ENCODE results near the gene TWIST2.

The TWIST2 gene

DNA sequence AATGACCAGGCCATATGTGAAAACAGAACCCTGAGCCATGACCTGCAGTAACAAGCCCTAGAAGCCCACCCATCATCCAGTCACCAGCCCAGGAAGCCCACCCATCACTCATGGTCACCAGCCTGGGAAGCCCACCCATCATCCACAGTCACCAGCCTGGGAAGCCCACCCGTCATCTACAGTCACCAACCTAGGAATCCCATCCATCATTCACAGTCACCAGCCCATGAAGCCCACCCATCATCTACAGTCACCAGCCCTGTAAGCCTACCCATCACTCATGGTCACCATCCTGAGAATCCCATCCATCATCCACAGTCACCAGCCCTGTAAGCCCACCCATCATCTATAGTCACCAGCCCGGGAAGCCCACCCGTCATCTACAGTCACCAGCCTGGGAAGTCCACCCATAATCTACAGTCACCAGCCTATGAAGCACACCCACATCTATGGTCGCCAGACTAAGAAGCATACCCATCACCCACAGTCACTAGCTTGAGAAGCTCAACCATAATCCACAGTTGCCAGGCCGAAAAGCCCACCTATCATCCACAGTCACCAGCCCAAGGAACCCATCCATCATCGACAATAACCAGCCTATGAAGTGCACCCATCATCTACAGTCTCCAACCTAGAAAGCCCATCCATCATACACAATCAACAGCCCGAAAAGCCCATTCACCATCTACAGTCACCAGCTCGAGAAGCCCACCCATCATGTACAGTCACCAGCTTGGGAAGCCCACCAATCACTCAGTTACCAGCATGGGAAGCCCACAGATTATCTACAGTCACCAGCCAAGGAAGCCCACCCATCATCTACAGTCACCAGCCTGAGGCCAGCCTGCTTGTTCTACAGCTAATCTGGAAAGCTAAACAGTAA, 91.9 kb downstream of the TWIST2 start:
- DNase-seq (ENCODE audit: low read depth, low spot score), result no peak
- TF ChIP-seq CTCF (IDR thresholded peaks at IDR 0.05; ENCODE audit: low read depth, low read length), result no peak
- in situ Hi-C loops (cut with HindIII; ENCODE audit: low sequenced_read_pairs), result no loop called here
- H3K4me3 ChIP-seq (ENCODE audit: low read depth, low read length), result no peak overlapping the region

GRCh38 chr2:238940806-238941205, 92.9 kb downstream of the TWIST2 start:
- no peak overlapping the region for H3K4me3 ChIP-seq (ENCODE audit: low read depth, low read length)
- no peak for TF ChIP-seq CTCF (IDR thresholded peaks at IDR 0.05; ENCODE audit: low read depth, low read length)
- in situ Hi-C loops (cut with HindIII; ENCODE audit: low sequenced_read_pairs), result no loop called here
- DNase-seq (ENCODE audit: low read depth, low spot score), result no peak

DNA sequence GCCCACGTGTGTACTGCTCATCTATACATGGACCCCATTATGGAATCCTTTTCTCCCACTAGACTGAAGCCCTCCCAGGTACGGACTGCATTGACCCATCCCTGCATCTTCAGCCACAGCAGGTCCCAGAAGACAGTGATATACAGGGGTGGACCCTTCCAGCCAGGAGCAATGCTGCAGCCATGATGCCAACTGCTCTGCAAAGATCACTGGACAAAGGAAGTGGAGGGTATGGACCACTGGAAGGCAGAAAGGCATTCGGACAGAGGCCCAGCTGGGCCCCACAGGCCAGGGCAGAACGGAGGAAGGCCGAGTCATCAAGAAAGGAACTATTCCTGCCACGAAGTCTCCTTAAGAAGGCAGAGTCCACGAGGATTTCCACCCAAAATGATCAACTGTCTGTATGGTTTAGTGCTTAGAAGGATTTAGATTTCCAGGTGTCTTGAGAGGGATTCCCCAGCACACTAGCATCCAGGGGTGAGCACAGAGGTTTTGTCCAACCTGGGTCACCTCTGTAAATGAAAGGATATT, 93.4 kb downstream of the TWIST2 start:
- no peak for TF ChIP-seq CTCF (IDR thresholded peaks at IDR 0.05; ENCODE audit: low read depth, low read length)
- DNase-seq (ENCODE audit: low read depth, low spot score), result no peak
- in situ Hi-C loops (cut with HindIII; ENCODE audit: low sequenced_read_pairs), result no loop called here
- H3K4me3 ChIP-seq (ENCODE audit: low read depth, low read length), result no peak overlapping the region

DNA sequence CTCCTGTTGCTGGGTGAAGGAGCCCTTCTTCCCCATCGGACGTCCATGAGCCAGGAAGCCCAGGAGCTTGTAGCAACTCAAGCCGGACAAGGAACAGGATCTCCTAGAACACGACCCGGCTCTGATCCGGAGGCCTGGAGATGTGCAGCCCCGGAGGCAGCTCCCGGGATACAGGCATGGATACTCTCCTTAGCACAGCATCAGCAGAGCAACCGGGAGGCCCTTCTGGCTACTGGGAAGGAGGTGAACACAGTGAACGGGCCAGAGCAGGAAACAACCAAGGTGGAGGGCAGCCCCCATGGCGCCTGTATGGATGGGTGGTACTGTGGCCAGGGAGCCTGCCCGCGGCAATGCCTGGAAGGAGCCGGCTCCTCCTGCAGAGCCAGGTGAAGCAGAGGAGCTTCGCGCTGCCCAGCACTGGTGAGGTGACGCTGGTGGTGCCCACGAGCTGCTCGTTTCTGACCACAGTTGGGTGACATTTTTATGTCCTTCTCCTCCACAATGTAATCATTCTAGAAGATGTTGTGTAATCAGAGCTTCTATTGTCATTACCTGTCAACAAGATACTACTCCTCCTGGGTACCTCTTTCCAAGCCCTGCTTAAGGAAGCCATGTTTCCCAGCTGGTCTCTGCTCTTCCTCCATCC, 94.3 kb downstream of the TWIST2 start:
- no peak for TF ChIP-seq CTCF (IDR thresholded peaks at IDR 0.05; ENCODE audit: low read depth, low read length)
- in situ Hi-C loops (cut with HindIII; ENCODE audit: low sequenced_read_pairs), result no loop called here
- DNase-seq (ENCODE audit: low read depth, low spot score), result no peak
- H3K4me3 ChIP-seq (ENCODE audit: low read depth, low read length), result no peak overlapping the region

DNA sequence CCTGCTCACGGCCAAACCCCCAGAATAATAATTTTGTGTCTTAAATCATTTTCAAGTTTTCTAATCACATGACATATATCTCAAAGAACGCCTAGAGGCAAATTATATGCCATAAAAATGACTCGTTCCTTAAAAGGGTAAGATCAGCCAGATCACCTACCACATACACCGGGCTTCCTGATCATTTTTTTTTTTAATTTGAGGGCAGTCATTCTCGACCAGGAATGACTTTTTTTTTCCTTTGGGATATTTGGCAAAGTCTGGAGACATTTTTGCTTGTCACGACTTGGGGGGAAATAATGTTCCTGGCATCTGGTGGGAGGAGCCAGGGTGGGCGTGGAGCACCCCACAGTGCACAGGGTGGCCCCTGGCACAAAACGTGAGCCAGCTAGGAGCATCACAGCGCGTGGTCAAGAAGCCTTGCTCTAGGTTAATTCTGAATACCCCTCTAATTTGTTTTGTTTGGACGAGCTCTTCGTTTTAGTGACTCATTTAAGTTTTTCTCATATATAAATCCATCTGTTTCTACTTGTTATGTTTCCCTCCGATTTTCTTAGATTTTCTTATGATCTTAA, 94.9 kb downstream of the TWIST2 start:
- TF ChIP-seq CTCF (IDR thresholded peaks at IDR 0.05; ENCODE audit: low read depth, low read length), result no peak

GRCh38 chr2:238943338-238944067, 95.6 kb downstream of the TWIST2 start:
- H3K4me3 ChIP-seq (ENCODE audit: low read depth, low read length), result no peak overlapping the region
- in situ Hi-C loops (cut with HindIII; ENCODE audit: low sequenced_read_pairs), result no loop called here
- no peak for DNase-seq (ENCODE audit: low read depth, low spot score)
- no peak for TF ChIP-seq CTCF (IDR thresholded peaks at IDR 0.05; ENCODE audit: low read depth, low read length)

More for the DNA sequence above, 94.9 kb downstream of the TWIST2 start:
- peak; percentile 31 for DNase-seq (ENCODE audit: low read depth, low spot score)
- H3K4me3 ChIP-seq (ENCODE audit: low read depth, low read length), result no peak overlapping the region
- in situ Hi-C loops (cut with HindIII; ENCODE audit: low sequenced_read_pairs), result no loop called here

All from astrocyte of the spinal cord (primary cell).